Aorta (tissue), 5 donors: ENCODE measurements around the gene C3orf18. TPM values are rescaled to one million over a fixed set of nuclear protein-coding genes. Genes with fewer than 3 reads are reported as not detected.

Source experiments
- ATAC-seq: fragments of 200-7000 bp; cut with Tn5 transposase; one replicate; pipeline ENCODE4 v1.9.1; 2022; ENCODE audit warnings: moderate library complexity; ENCODE audit not compliant: low FRiP score
- DNase-seq, 2 donors: peaks; one replicate each; pipeline ENCODE4 v3.0.0-alpha.2; 2020
- H3K27ac ChIP-seq, 2 donors: one replicate each; pipeline ENCODE4 v1.5.1; 2013; ENCODE audit warnings: low read length in 2 of 2, mild to moderate bottlenecking in 2 of 2, moderate library complexity in 2 of 2, control low read depth in 1 of 2, inconsistent platforms in 1 of 2, low read depth in 1 of 2
- H3K27me3 ChIP-seq, 2 donors: one replicate each; pipeline ENCODE4 v1.6.1; 2013; ENCODE audit warnings: control low read depth in 1 of 2, low read length in 1 of 2, mild to moderate bottlenecking in 1 of 2, moderate library complexity in 1 of 2; ENCODE audit not compliant: insufficient read depth in 2 of 2, control insufficient read depth in 1 of 2
- H3K36me3 ChIP-seq, 2 donors: one replicate each; pipeline ENCODE4 v1.6.1; 2013; ENCODE audit warnings: control low read depth in 1 of 2, low read length in 1 of 2, mild to moderate bottlenecking in 1 of 2; ENCODE audit not compliant: insufficient read depth in 2 of 2, control insufficient read depth in 1 of 2
- H3K4me1 ChIP-seq, 2 donors: one replicate each; pipeline ENCODE4 v1.6.1; 2013; ENCODE audit warnings: low read length in 2 of 2, control low read depth in 1 of 2, mild to moderate bottlenecking in 1 of 2, moderate library complexity in 1 of 2; ENCODE audit not compliant: insufficient read depth in 2 of 2, control insufficient read depth in 1 of 2
- H3K4me3 ChIP-seq, 2 donors: one replicate each; pipeline ENCODE4 v1.5.1; 2013; ENCODE audit warnings: low read length in 2 of 2, control low read depth in 1 of 2, mild to moderate bottlenecking in 1 of 2
- H3K9me3 ChIP-seq: one replicate; pipeline ENCODE4 v1.6.1; 2013; ENCODE audit warnings: mild to moderate bottlenecking, low read length; ENCODE audit not compliant: control insufficient read depth
- WGBS, 2 donors: extraction: QIAGEN DNeasy Blood & Tissue Kit; methylation state at CpG; one replicate each; pipeline ENCODE4 v1.1.7; 2013; 5-methylcytosine and 5-hydroxymethylcytosine counted together
- intact Hi-C, 2 donors: fragments of 100-400 bp; cut with DNase I; formaldehyde crosslinking; loops; one replicate each; pipeline versions ENCODE4 v1.14.2 to v1.15.0; 2022
- polyA plus RNA-seq, 2 donors: library from polyadenylated mRNA; stranded (reverse); fragments of 200-250 nt; gene quantifications; one replicate each; pipeline ENCODE4 v1.2.3, GENCODE V29; 2013
- total RNA-seq, 2 donors: library from RNA; stranded (reverse); fragmentation: NEBNext Ultra II Directional; extraction: Animal tissue kit (Norgen Biotek cat#: 25700); gene quantifications; one replicate each; pipeline ENCODE4 v1.2.1, GENCODE V29; 2021
- donor health status: healthy with polysubstance abuse.
- donor health status: Bipolar disorder and iron deficiency.
- donor health status: DM: no; HTN: no; CAD: no.
- donor health status: DM: no; HTN: no; CAD: no.
- donor health status: DM: yes; HTN: yes; CAD: no.

Gene C3orf18
- total and polyA plus RNA-seq, 4 donors = 8.8 to 18.0 (median 16.1) TPM

DNA sequence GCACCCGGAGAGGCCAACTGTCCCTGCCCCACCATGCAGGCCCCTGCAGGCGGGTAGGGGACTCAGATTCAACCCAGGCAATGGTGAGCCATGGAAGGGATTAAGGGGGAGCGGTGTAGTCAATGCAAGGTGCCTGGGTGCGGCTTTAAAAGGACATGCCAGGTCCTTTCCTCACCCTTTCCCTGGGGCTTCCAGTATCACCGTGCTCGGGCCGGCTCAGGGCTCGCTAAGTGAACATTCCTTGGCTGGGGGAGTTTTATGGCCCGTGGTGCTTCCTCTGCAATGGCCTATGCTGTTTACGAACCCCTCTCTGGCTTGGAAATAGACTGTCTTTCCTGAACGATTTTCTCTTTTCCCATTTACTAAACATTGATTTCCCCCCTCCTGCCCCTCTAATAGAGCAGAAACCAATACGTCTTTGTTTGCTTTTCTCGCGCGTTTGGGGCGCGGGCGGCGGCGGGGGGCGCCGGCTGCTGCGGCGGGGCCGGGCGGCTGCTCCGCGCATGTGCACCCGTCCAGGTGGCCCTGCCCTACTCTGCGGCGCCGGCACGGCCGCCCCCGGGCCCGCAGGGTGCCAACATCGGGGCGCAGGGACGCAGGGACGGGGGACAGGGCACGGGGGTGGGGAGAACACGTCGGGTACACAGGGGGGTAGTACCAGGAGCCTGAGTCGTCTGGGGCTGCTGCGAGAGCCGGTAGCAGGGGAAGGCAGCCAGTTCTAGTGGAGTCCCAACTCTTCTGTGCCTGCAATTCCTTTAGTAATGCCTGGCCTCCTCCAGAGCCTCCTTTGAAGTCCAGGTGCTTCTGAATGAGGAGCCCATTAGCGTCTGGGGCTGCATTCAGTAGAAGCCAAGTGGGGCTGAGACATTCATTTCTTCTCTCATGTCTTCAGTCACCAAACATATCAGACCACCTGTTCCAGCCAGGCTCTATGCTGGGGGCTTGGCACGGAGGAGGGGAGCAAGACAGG, 37.3 kb downstream of the C3orf18 start:
- WGBS, 2 donors = 16 to 18% methylated on average over 43 to 48 of the region's 48 CpGs
- no peak overlapping the region for H3K4me3 ChIP-seq
- no peaks in the 10 kb centered on the region for H3K4me1 ChIP-seq
- intact Hi-C loops = no loop called here
- no peaks in the 10 kb centered on the region for H3K36me3 ChIP-seq
- ATAC-seq (no peak), DNase-seq (no peak)
- no peaks in the 10 kb centered on the region for H3K9me3 ChIP-seq
- H3K27ac ChIP-seq = no peak overlapping the region
- H3K27me3 ChIP-seq = no peaks in the 10 kb centered on the region

DNA sequence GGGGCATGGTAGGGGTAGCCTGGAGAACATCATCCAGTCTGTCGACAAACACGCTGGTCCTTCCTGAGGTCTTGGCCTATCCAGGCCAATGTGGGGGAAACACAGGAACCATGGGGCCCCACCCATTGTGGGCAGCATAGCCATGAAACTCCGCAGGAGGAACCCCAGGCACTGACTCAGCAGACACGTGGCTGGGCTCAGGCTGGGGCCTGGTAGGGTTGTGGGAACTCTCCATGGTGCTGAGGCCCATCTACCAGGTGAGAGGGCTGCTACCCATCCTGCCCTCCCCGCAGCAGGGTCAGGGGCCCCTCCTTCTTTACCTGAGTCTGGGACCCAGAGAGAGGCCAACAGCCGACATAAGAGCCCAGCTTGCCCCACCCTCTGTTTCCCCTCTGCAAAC, 41.6 kb downstream of the C3orf18 start:
- Histone ChIP-seq H3K27me3 (no peaks in the 10 kb centered on the region), H3K4me3 (no peak overlapping the region), H3K27ac (no peak overlapping the region), H3K9me3 (no peaks in the 10 kb centered on the region), H3K4me1 (no peaks in the 10 kb centered on the region), H3K36me3 (no peaks in the 10 kb centered on the region)
- intact Hi-C loops = no loop called here
- ATAC-seq (no peak), DNase-seq (peak in 1 of 2 donors; percentile 81)
- 47 to 52% methylated on average over 6 of the region's 6 CpGs for WGBS, 2 donors

DNA sequence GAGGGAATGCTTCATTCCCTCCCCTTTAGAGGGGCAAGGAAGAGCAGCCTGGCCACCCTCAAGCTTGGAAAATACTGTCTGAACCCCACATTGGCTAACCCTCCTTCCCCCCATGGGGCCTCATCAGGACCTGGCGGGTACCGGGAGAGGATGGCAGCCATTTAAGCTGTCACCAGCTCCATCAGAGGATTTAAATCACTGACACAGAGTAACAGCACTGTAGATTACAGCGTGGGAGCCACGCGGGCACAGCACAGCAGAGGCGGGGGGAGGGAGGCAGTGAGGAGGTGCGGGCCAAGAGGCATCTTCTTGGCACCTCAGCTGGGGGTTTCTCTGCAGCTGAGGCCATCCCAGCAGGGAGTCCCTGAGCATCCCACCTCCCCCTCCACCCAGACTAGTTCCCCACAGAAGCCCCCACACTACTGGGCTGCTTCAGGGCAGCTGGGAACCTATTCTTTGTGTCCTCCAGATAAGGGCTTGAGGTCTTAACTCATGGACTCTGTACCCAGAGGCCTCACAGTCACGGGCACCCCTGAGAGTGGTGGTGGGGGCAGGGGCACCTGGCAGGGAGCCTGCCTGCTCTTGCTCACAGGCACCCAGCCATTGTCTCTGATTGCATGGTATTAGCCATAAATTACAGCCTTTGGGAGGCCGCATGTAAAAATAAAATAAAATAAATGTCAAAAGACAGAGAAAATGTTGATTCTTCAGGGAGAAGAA, 42.2 kb downstream of the C3orf18 start:
- no peaks in the 10 kb centered on the region for H3K27me3 ChIP-seq
- no peaks in the 10 kb centered on the region for H3K4me1 ChIP-seq
- ATAC-seq (no peak), DNase-seq (no peak)
- H3K4me3 ChIP-seq = no peak overlapping the region
- intact Hi-C loops = no loop called here
- H3K27ac ChIP-seq = no peak overlapping the region
- WGBS, 2 donors = 68 to 73% methylated on average over 9 of the region's 9 CpGs
- no peaks in the 10 kb centered on the region for H3K9me3 ChIP-seq
- no peaks in the 10 kb centered on the region for H3K36me3 ChIP-seq

DNA sequence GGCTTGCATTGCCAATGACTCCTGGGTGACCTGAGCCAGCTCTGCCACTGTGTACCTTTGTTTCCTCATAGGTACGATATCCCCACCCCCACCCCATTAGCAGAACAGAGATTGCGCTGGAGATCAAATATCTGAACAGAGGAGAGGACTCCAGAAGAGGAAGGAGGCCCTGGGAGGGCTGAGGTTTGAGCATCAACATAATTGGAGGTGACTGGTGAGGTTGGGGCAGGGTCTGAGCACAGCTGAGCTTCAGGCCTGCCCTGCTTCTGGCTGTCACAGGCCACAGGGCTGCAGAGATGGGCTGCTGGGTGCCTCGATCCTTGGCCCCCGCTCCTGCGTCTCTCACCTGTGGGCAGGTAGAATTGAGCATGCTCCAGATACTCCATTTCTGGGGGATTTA, 42.8 kb downstream of the C3orf18 start:
- ATAC-seq (no peak), DNase-seq (no peak)
- Histone ChIP-seq H3K4me3 (no peak overlapping the region), H3K9me3 (no peaks in the 10 kb centered on the region), H3K27me3 (no peaks in the 10 kb centered on the region), H3K4me1 (no peaks in the 10 kb centered on the region), H3K27ac (no peak overlapping the region), H3K36me3 (no peaks in the 10 kb centered on the region)
- WGBS, 2 donors = 88 to 90% methylated on average over 5 of the region's 5 CpGs
- intact Hi-C loops = no loop called here

DNA sequence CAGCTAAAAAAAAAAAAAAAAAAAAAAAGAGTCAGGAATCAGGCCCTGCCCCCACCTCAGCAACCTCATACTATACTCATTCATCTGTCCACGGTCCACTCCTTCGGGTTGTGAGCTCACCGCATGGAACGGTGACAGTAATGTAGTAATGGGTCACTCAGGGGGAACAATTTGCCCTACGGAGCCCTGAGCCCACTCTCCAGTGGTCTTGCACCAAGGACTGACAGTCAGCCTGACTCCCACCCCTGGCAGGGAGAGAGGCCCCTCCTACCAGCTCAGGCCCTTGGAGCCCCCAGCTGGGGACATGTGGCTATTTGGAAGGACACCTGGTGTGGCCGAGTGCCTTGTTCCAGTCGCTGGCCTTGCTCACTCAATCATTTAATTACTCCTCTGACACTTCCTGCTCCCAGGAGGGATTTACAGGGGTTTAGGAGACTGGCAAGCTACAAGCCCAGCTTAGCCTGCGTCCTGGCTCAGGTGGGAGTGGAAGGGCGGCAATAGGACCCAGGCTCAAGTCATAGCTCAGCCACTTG, 44.2 kb downstream of the C3orf18 start:
- H3K27ac ChIP-seq = no peak overlapping the region
- H3K4me3 ChIP-seq = no peak overlapping the region
- no peak for DNase-seq
- H3K36me3 ChIP-seq = no peaks in the 10 kb centered on the region
- ATAC-seq = no peak
- intact Hi-C loops = no loop called here
- no peaks in the 10 kb centered on the region for H3K4me1 ChIP-seq
- no peaks in the 10 kb centered on the region for H3K27me3 ChIP-seq
- 72 to 74% methylated on average over 9 of the region's 9 CpGs for WGBS, 2 donors
- no peaks in the 10 kb centered on the region for H3K9me3 ChIP-seq

DNA sequence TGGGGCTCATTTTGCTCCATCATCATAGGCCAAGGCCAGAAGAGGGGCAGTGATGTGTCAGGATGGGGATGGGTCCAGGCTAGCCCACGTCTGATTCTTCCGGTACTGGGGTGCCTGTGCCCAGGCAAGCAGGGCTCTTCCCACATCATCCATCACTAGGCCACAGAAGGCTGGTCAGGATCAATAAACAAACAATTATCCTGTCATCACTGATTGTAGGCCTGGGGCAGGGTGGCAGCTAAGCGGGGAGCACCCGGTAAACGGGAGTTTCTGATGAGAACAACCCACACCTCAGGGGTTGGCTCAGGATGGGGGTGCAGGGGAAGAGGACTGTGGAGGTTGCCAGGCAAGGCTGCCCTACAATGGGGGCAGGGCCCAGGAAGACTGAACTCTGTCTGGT, 46.0 kb downstream of the C3orf18 start:
- H3K27ac ChIP-seq = no peak overlapping the region
- DNase-seq (no peak), ATAC-seq (no peak)
- H3K27me3 ChIP-seq = no peaks in the 10 kb centered on the region
- H3K4me1 ChIP-seq = no peaks in the 10 kb centered on the region
- no peaks in the 10 kb centered on the region for H3K36me3 ChIP-seq
- 80 to 81% methylated on average over 5 of the region's 5 CpGs for WGBS, 2 donors
- no peak overlapping the region for H3K4me3 ChIP-seq
- intact Hi-C loops = no loop called here
- no peaks in the 10 kb centered on the region for H3K9me3 ChIP-seq

DNA sequence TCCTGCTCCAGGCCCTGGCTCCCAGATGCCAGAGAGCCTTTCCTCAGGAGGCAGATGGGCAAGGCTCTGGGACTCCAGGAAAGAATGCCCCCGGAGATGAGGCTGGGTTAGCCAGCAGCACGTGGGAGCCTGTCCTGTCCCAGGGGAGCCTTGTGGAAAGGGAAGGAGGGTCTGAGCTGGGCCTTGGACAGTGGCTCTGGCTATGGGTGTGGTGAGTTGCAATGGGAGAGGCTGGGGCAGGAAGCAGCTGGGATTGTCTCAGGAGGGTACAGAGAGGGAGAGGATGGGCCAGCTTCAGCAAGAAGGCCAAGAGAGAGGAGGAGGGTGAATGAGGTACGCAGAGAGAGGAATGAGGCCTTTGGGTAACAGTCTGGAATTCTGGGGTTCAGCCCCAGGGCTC, 46.7 kb downstream of the C3orf18 start:
- 60 to 68% methylated on average over 3 of the region's 3 CpGs for WGBS, 2 donors
- Histone ChIP-seq H3K27ac (no peak overlapping the region), H3K9me3 (no peaks in the 10 kb centered on the region), H3K27me3 (no peaks in the 10 kb centered on the region), H3K4me1 (no peaks in the 10 kb centered on the region), H3K4me3 (no peak overlapping the region), H3K36me3 (no peaks in the 10 kb centered on the region)
- ATAC-seq = no peak
- no peak for DNase-seq
- intact Hi-C loops = no loop called here

DNA sequence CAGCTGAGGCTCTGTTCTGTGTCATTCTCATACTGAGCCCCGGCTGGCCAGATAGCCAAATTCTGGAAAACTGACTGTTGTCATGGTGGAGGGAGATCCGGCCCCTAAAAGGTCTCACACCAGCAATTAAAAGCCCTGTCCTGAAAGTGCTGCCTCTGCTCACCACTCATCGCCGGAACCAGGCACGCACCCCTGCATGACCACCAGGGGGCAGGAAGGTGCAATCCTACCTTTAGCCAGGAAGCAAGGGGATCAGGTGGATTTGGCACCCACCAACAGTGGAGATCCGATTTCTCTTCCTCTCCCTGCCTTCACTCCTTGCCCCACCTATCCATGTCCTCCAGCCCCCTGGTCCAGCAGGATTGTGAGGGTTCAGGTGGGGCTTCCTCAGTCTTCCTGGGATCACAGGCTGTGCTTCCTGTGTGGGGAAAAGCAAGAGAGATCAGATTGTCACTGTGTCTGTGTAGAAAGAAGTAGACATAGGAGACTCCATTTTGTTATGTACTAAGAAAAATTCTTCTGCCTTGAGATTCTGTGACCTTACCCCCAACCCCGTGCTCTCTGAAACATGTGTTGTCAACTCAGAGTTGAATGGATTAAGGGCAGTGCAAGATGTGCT, 48.0 kb downstream of the C3orf18 start:
- no peak overlapping the region for H3K4me3 ChIP-seq
- H3K27ac ChIP-seq = no peak overlapping the region
- ATAC-seq = peak; percentile 63
- no peaks in the 10 kb centered on the region for H3K27me3 ChIP-seq
- H3K9me3 ChIP-seq = no peaks in the 10 kb centered on the region
- WGBS, 2 donors = 23 to 28% methylated on average over 7 of the region's 7 CpGs
- DNase-seq = peak; percentile 65 to 85
- no peaks in the 10 kb centered on the region for H3K36me3 ChIP-seq
- intact Hi-C loops = loop anchor here in 1 of 2 donors (5.0 kb wide), 2 partner anchors 93 to 152 kb away; partner anchors contain the start of gene CISH
- no peaks in the 10 kb centered on the region for H3K4me1 ChIP-seq
